HepG2 (cell line): Measurements from ENCODE around the gene PTGDS. TPM values are rescaled to one million over a fixed set of nuclear protein-coding genes. Genes with fewer than 3 reads are reported as not detected.
A peak's percentile ranks its signal among the peaks of the same experiment; 100 is the strongest.

Experiments
- BCL3 ChIP-seq: sonication (generic); formaldehyde crosslinking; IDR thresholded peaks from 2 replicates; pipeline ENCODE4 v1.5.1; 2020; ENCODE audit warnings: mild to moderate bottlenecking, missing genetic modification reagents, moderate library complexity
- CAMTA2 ChIP-seq: sonication (generic); formaldehyde crosslinking; IDR thresholded peaks from 2 replicates; pipeline ENCODE4 v1.4.0; 2020; ENCODE audit warnings: mild to moderate bottlenecking, missing genetic modification reagents, borderline replicate concordance
- CREB1 ChIP-seq, 2 experiments: fragments of 450-650 bp in 1 of 2; IDR thresholded peaks; 2 replicates each; pipeline ENCODE4 v1.6.1; 2016 to 2017; ENCODE audit warnings: control low read depth in 1 of 2, mild to moderate bottlenecking in 1 of 2, missing compliant biosample characterization in 1 of 2, missing genetic modification characterization in 1 of 2
- HNRNPLL ChIP-seq: fragments of 200-400 bp; formaldehyde crosslinking; IDR thresholded peaks from 2 replicates; pipeline ENCODE4 v1.6.1; 2017; ENCODE audit warnings: mild to moderate bottlenecking, low read depth, low read length; ENCODE audit not compliant: poor library complexity, severe bottlenecking
- MAFK ChIP-seq, 2 experiments: IDR thresholded peaks in 1 of 2; conservative IDR thresholded peaks in 1 of 2; 2 replicates each; pipeline ENCODE4 v1.6.1; 2011; ENCODE audit warnings: improper control_type of control experiment in 2 of 2, low read length in 2 of 2
- NFYB ChIP-seq: sonication (generic); formaldehyde crosslinking; IDR thresholded peaks from 2 replicates; pipeline ENCODE4 v1.4.0; 2020; ENCODE audit warnings: missing genetic modification reagents
- NR2F6 ChIP-seq, 2 experiments: IDR thresholded peaks; 2 replicates each; pipeline ENCODE4 v1.6.1; 2016; ENCODE audit warnings: antibody characterized with exemption in 1 of 2, mild to moderate bottlenecking in 1 of 2
- RFX1 ChIP-seq: fragments of 450-650 bp; IDR thresholded peaks from 2 replicates; pipeline ENCODE4 v1.6.1; 2017
- RFX3 ChIP-seq: IDR thresholded peaks from 2 replicates; pipeline ENCODE4 v1.6.1; 2016; ENCODE audit warnings: missing biosample characterization, missing genetic modification reagents
- SSRP1 ChIP-seq: IDR thresholded peaks from 2 replicates; pipeline ENCODE4 v1.6.1; 2016; ENCODE audit warnings: control low read depth
- STAG1 ChIP-seq: sonication (generic); formaldehyde crosslinking; IDR thresholded peaks from 2 replicates; pipeline ENCODE4 v1.4.0; 2020; ENCODE audit warnings: missing genetic modification reagents
- TAF15 ChIP-seq: fragments of 200-400 bp; formaldehyde crosslinking; IDR thresholded peaks from one replicate; pipeline ENCODE4 v1.6.1; 2018; ENCODE audit warnings: mild to moderate bottlenecking, low read depth, low read length; ENCODE audit not compliant: poor library complexity, severe bottlenecking
- ZNF10 ChIP-seq: sonication (generic); formaldehyde crosslinking; IDR thresholded peaks from 2 replicates; pipeline ENCODE4 v1.4.0; 2020; ENCODE audit warnings: mild to moderate bottlenecking, low read depth, missing genetic modification reagents, borderline replicate concordance
- ZNF230 ChIP-seq: sonication (generic); formaldehyde crosslinking; IDR thresholded peaks from 2 replicates; pipeline ENCODE4 v1.4.0; 2020; ENCODE audit warnings: mild to moderate bottlenecking, missing genetic modification reagents
- ZNF253 ChIP-seq: sonication (generic); formaldehyde crosslinking; IDR thresholded peaks from 2 replicates; pipeline ENCODE4 v1.8.0; 2022; ENCODE audit warnings: mild to moderate bottlenecking, missing genetic modification reagents, borderline replicate concordance
- ZNF264 ChIP-seq: sonication (generic); formaldehyde crosslinking; IDR thresholded peaks from 2 replicates; pipeline ENCODE4 v1.4.0; 2020; ENCODE audit warnings: missing genetic modification reagents
- ZSCAN12 ChIP-seq: sonication (generic); formaldehyde crosslinking; IDR thresholded peaks from 2 replicates; pipeline ENCODE4 v1.9.0; 2021; ENCODE audit warnings: mild to moderate bottlenecking, missing genetic modification reagents
- polyA plus RNA-seq, 8 experiments: library from polyadenylated mRNA; depleted of rRNA in 3 of 8; stranded (reverse) in 7 of 8; unstranded in 1 of 8; fragments of >200 nt; fragmentation: Illumina TruSeq in 4 of 8; extraction: Trizol in 4 of 8; gene quantifications; 2 replicates each; pipeline versions ENCODE4 v1.2.1 to v1.2.3, GENCODE V29; 2011 to 2016; ENCODE audit warnings: low read depth in 4 of 8, missing spikeins in 1 of 8, mixed read lengths in 1 of 8; ENCODE audit not compliant: insufficient read depth in 1 of 8
- total RNA-seq, 5 experiments: library from RNA; depleted of rRNA; stranded (reverse); fragments of >200 nt; fragmentation: Illumina TruSeq; extraction: Trizol; gene quantifications; 2 replicates each; pipeline ENCODE4 v1.2.3, GENCODE V29; 2016; ENCODE audit warnings: low read depth in 1 of 5
- TF ChIP-seq, protein P1 (sequence below): IDR thresholded peaks from 2 replicates; pipeline ENCODE4 v1.6.1; 2012; ENCODE audit warnings: low read length, improper control_type of control experiment
- TF ChIP-seq, protein P2 (sequence below): sonication (generic); formaldehyde crosslinking; IDR thresholded peaks from 2 replicates; pipeline ENCODE4 v1.4.0; 2020; ENCODE audit warnings: missing genetic modification reagents
- TF ChIP-seq, protein P3 (sequence below): sonication (generic); formaldehyde crosslinking; IDR thresholded peaks from 2 replicates; pipeline ENCODE4 v1.5.0; 2020; ENCODE audit warnings: missing genetic modification reagents
- TF ChIP-seq, protein P4 (sequence below): sonication (generic); formaldehyde crosslinking; IDR thresholded peaks from 2 replicates; pipeline ENCODE4 v1.8.1; 2023; ENCODE audit warnings: mild to moderate bottlenecking, missing genetic modification reagents, borderline replicate concordance

The PTGDS gene
- total and polyA plus RNA-seq, 2 of the 13 experiments (the other 11 are each of a cell fraction or from before 2014, with no cell fraction given): 0.33 to 0.50 TPM

GRCh38 chr9:136944519-136945332 is 32.6 kb upstream of the PTGDS start, which contains the start of the genes C8G and FBXW5 (continued):
- peak; percentile 60 for TF ChIP-seq HNRNPLL
- no peak for TF ChIP-seq SSRP1 (CRISPR knock-in tag)
- peak; percentile 64 for TF ChIP-seq TAF15
- TF ChIP-seq, protein P1, sequence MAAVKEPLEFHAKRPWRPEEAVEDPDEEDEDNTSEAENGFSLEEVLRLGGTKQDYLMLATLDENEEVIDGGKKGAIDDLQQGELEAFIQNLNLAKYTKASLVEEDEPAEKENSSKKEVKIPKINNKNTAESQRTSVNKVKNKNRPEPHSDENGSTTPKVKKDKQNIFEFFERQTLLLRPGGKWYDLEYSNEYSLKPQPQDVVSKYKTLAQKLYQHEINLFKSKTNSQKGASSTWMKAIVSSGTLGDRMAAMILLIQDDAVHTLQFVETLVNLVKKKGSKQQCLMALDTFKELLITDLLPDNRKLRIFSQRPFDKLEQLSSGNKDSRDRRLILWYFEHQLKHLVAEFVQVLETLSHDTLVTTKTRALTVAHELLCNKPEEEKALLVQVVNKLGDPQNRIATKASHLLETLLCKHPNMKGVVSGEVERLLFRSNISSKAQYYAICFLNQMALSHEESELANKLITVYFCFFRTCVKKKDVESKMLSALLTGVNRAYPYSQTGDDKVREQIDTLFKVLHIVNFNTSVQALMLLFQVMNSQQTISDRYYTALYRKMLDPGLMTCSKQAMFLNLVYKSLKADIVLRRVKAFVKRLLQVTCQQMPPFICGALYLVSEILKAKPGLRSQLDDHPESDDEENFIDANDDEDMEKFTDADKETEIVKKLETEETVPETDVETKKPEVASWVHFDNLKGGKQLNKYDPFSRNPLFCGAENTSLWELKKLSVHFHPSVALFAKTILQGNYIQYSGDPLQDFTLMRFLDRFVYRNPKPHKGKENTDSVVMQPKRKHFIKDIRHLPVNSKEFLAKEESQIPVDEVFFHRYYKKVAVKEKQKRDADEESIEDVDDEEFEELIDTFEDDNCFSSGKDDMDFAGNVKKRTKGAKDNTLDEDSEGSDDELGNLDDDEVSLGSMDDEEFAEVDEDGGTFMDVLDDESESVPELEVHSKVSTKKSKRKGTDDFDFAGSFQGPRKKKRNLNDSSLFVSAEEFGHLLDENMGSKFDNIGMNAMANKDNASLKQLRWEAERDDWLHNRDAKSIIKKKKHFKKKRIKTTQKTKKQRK: no peak
- TF ChIP-seq RFX1: no peak
- TF ChIP-seq RFX3: no peak
- TF ChIP-seq NFYB (CRISPR knock-in tag): no peak
- TF ChIP-seq, protein P2, sequence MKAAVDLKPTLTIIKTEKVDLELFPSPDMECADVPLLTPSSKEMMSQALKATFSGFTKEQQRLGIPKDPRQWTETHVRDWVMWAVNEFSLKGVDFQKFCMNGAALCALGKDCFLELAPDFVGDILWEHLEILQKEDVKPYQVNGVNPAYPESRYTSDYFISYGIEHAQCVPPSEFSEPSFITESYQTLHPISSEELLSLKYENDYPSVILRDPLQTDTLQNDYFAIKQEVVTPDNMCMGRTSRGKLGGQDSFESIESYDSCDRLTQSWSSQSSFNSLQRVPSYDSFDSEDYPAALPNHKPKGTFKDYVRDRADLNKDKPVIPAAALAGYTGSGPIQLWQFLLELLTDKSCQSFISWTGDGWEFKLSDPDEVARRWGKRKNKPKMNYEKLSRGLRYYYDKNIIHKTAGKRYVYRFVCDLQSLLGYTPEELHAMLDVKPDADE (CRISPR knock-in tag): no peak
- TF ChIP-seq CAMTA2 (CRISPR knock-in tag): no peak
- TF ChIP-seq ZNF230 (CRISPR knock-in tag): 0 out of 2 replicates have a peak, but pooled peaks have one; percentile 58
- no peak for TF ChIP-seq ZNF264 (CRISPR knock-in tag)
- TF ChIP-seq BCL3 (CRISPR knock-in tag): no peak
- TF ChIP-seq, protein P3, sequence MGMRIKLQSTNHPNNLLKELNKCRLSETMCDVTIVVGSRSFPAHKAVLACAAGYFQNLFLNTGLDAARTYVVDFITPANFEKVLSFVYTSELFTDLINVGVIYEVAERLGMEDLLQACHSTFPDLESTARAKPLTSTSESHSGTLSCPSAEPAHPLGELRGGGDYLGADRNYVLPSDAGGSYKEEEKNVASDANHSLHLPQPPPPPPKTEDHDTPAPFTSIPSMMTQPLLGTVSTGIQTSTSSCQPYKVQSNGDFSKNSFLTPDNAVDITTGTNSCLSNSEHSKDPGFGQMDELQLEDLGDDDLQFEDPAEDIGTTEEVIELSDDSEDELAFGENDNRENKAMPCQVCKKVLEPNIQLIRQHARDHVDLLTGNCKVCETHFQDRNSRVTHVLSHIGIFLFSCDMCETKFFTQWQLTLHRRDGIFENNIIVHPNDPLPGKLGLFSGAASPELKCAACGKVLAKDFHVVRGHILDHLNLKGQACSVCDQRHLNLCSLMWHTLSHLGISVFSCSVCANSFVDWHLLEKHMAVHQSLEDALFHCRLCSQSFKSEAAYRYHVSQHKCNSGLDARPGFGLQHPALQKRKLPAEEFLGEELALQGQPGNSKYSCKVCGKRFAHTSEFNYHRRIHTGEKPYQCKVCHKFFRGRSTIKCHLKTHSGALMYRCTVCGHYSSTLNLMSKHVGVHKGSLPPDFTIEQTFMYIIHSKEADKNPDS (CRISPR knock-in tag): no peak
- TF ChIP-seq MAFK (conservative IDR thresholded peaks at IDR 0.05 in 1 of 2, IDR thresholded peaks at IDR 0.05 in 1 of 2; ENCODE audit: low read length in 2 of 2): no peak
- TF ChIP-seq ZSCAN12: peak; percentile 14; the same call in 1 of the 2 replicates
- peak; percentile 40; the same call in 1 of the 2 replicates for TF ChIP-seq NR2F6 (IDR thresholded peaks at IDR 0.05)
- TF ChIP-seq NR2F6 (CRISPR knock-in tag; IDR thresholded peaks at IDR 0.05): peak; percentile 28
- no peak for TF ChIP-seq ZNF10 (CRISPR knock-in tag)
- TF ChIP-seq ZNF253 (CRISPR knock-in tag): no peak
- TF ChIP-seq, protein P4, sequence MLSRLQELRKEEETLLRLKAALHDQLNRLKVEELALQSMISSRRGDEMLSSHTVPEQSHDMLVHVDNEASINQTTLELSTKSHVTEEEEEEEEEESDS: no peak
- TF ChIP-seq CREB1 (IDR thresholded peaks at IDR 0.05): 0 out of 2 replicates have a peak, but pooled peaks have one; percentile 18
- TF ChIP-seq CREB1 (CRISPR knock-in tag; IDR thresholded peaks at IDR 0.05): no peak
- no peak; the same call in 1 of the 2 replicates for TF ChIP-seq STAG1 (CRISPR knock-in tag)
